Astrocyte (in vitro differentiated cells and primary cell): ENCODE data around the gene COL5A1.

ENCODE experiments used
- EZH2 ChIP-seq: IDR thresholded peaks from 2 replicates; pipeline ENCODE4 v1.6.1; 2012; ENCODE audit warnings: mild to moderate bottlenecking, low read length, inconsistent platforms; ENCODE audit not compliant: insufficient read depth
- TF ChIP-seq, protein P1 (sequence below): IDR thresholded peaks from 2 replicates; pipeline ENCODE4 v1.5.1; 2011; ENCODE audit warnings: low read depth, mild to moderate bottlenecking, inconsistent platforms, low read length, moderate library complexity; ENCODE audit not compliant: insufficient read depth

GRCh38 chr9:134851020-134851419 lies 209.4 kb downstream of the COL5A1 start:
- no peak for TF ChIP-seq EZH2
- TF ChIP-seq, protein P1, sequence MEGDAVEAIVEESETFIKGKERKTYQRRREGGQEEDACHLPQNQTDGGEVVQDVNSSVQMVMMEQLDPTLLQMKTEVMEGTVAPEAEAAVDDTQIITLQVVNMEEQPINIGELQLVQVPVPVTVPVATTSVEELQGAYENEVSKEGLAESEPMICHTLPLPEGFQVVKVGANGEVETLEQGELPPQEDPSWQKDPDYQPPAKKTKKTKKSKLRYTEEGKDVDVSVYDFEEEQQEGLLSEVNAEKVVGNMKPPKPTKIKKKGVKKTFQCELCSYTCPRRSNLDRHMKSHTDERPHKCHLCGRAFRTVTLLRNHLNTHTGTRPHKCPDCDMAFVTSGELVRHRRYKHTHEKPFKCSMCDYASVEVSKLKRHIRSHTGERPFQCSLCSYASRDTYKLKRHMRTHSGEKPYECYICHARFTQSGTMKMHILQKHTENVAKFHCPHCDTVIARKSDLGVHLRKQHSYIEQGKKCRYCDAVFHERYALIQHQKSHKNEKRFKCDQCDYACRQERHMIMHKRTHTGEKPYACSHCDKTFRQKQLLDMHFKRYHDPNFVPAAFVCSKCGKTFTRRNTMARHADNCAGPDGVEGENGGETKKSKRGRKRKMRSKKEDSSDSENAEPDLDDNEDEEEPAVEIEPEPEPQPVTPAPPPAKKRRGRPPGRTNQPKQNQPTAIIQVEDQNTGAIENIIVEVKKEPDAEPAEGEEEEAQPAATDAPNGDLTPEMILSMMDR = no peak
